GM19467 (cell line): ENCODE results near the gene WNK2.
"Not testable (repeated sequence)": the region's sequence is repeated elsewhere in the genome, so short reads cannot be mapped to it uniquely, and the experiment has no call there.

Source experiments
- ATAC-seq: cut with Tn5 transposase; IDR thresholded peaks from one replicate; pipeline ENCODE4 v1.9.1; 2021; ENCODE audit warnings: mild to moderate bottlenecking, moderate library complexity; ENCODE audit not compliant: unreplicated experiment

WNK2 gene

DNA sequence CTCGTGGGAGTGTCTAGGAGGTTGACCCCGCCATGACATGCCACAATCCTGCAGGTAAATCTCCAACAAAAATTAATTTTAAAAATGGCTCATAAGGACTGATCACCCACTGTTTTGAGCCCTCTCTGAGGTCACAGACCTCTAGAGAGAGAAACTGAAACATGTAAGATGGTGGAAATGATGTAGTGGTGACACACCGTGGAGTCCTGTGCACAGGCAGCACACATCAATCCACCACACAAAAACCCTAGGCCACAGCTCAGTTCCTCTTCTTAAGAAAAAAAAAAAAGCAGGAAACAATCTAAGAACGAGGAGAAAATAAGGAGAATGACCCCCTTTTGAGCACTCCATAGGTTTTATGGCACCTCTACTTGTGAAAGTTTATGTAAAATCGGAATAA, 173.7 kb downstream of the WNK2 start:
- ATAC-seq = no peak

DNA sequence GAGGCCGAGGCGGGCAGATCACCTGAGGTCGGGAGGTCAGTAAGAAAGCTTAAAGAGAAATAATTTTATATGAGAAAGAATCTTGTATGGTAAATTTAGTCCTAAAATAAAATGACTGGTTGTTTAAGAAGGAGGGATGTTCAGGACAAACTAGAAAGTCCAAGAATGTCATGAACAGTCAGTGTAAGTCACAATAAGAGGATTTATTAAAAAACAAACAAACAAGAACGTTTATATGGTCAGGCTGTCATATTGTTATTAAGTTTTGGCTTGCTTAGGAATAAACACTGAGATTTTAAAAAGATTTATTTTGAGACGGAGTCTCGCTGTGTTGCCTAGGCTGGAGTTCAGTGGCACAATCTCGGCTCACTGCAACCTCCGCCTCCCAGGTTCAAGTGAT, 176.0 kb downstream of the WNK2 start:
- not testable (repeated sequence) for ATAC-seq

DNA sequence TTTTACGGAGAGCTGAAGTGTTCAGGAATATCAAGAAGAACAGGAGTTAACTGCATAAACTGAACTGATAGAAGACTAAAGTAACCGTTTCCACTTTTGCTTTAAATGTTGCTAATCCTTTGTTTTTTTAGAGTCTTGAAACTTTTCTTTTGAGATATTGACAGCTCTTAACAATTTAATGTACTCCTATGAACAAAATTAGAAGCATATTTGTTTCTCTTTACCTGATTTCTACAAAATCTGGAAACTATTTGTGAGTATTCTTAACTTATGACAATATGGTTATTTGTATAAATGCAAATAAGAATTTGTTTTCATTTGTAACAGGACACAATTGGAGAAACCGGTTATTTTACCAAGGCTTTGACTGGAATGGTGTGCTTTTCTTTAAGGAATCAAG, 178.1 kb downstream of the WNK2 start:
- ATAC-seq = no peak

DNA sequence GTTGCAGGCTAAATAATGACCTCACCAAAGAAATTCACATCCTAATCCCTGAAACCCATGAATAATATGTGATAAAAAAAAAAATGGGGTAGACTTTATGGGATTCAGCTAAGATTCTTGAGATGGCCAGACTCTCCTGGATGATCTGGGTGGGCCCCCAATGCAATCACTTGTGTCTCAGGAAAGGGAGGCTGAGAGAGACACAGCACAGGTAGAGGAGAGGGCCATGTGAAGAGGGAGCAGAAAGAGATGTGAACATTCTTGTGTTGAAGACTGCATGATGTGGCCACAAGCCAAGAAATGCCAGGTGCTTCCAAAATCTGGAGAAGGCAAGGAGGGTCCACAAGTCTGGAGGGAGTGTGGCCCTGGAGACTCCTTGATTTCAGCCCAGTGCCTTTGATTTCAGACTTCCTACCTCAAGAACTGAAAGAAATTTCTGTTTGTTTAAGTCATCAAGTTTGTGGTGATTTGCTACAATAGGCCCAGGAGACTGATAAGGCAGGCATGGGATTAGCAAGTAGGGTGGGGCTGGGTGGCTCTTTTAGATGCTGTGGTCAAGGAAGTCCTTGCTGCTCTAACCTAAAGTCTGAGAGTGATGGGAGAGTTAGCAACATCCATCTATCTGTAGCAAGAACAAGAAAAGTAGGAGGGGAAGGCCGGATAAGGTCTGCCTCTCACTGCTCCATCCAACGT, 180.9 kb downstream of the WNK2 start:
- ATAC-seq = no peak

- ATAC-seq = no peak
Observed at GRCh38 chr9:93365427-93366118, 181.6 kb downstream of the WNK2 start.

- ATAC-seq = no peak
Observed at GRCh38 chr9:93366119-93366447, 182.1 kb downstream of the WNK2 start.

- not testable (repeated sequence) for ATAC-seq
Observed at GRCh38 chr9:93366486-93366885, 182.5 kb downstream of the WNK2 start.

DNA sequence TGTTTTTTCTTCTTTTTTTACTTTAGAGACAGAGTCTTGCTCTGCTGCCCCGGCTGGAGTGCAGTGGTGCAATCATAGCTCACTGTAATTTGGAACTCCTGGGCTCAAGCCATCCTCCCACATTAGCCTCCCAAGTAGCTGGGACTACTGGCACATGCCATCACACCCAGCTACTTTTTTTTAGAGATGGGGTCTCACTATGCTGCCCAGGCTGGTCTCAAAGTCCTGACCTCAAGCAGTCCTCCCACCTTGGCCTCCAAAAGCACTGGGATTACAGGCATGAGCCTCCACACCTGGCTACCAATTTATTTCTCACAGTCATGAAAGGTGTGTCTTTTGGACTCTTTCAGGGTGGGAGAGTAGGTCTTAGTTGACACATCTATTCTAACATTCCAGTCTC, 184.5 kb downstream of the WNK2 start:
- no peak for ATAC-seq

GRCh38 chr9:93369686-93370085, 185.7 kb downstream of the WNK2 start:
- no peak for ATAC-seq
